ENCODE results near the gene SHMT1. TPM values are rescaled to one million over a fixed set of nuclear protein-coding genes. Genes with fewer than 3 reads are reported as not detected.

The SHMT1 gene
- total RNA-seq, 2 experiments from 2014 or later, result 5.6 to 7.1 TPM

GRCh38 chr17:18322522-18322921 is 40.8 kb downstream of the SHMT1 start:
- no peak overlapping the region for H3K27ac ChIP-seq (ENCODE audit: low read depth in 1 of 2, low read length in 2 of 2)
- Mint-ChIP-seq H3K36me3 (ENCODE audit: low read depth) (peaks cover 83% of the 10 kb centered on the region), H3K4me1 (ENCODE audit: low read depth) (peaks cover 41% of the 10 kb centered on the region), H3K9me3 (no peaks in the 10 kb centered on the region), H3K27ac (peak overlapping the region; percentile 33), H3K4me3 (no peak overlapping the region), H3K27me3 (no peaks in the 10 kb centered on the region)
- ChIA-PET POLR2A (no interaction called here), CTCF (no interaction called here)
- DNase-seq (no peak), ATAC-seq (ENCODE audit: poor library complexity) (no peak)
- peaks cover 47% of the 10 kb centered on the region for H3K4me1 ChIP-seq (ENCODE audit: insufficient read depth, low read length)
- no peaks in the 10 kb centered on the region for H3K9me3 ChIP-seq (ENCODE audit: control insufficient read depth in 1 of 2, insufficient read depth in 1 of 2, low read length in 2 of 2)
- no peak overlapping the region for H3K4me3 ChIP-seq (ENCODE audit: low read length)
- H3K27me3 ChIP-seq (ENCODE audit: control insufficient read depth in 1 of 2, insufficient read depth in 2 of 2, low read length in 2 of 2), result no peaks in the 10 kb centered on the region
- H3K36me3 ChIP-seq (ENCODE audit: insufficient read depth, low read length), result peaks cover 74% of the 10 kb centered on the region
- TF ChIP-seq CTCF (IDR thresholded peaks at IDR 0.05), result no peak
- intact Hi-C loops (cut with DNase I, micrococcal nuclease), result loop anchor here in 1 of 2 experiments (5.0 kb wide), 1 partner anchor 75 kb away; no protein-coding TSS in a partner anchor

GRCh38 chr17:18321309-18321708 is 42.0 kb downstream of the SHMT1 start:
- H3K27ac ChIP-seq (ENCODE audit: low read depth in 1 of 2, low read length in 2 of 2), result no peak overlapping the region
- H3K9me3 Mint-ChIP-seq, result no peaks in the 10 kb centered on the region
- H3K36me3 ChIP-seq (ENCODE audit: insufficient read depth, low read length), result peaks cover 71% of the 10 kb centered on the region
- DNase-seq, result no peak
- intact Hi-C loops (cut with DNase I, micrococcal nuclease), result loop anchor here in 1 of 2 experiments (5.0 kb wide), 1 partner anchor 74 kb away; no protein-coding TSS in a partner anchor
- ChIA-PET POLR2A (no interaction called here), CTCF (no interaction called here)
- H3K27me3 Mint-ChIP-seq, result no peaks in the 10 kb centered on the region
- H3K4me3 ChIP-seq (ENCODE audit: low read length), result no peak overlapping the region
- peak overlapping the region; percentile 20 for H3K4me3 Mint-ChIP-seq
- TF ChIP-seq CTCF (IDR thresholded peaks at IDR 0.05), result no peak
- no peak for ATAC-seq (ENCODE audit: poor library complexity)
- peaks cover 58% of the 10 kb centered on the region for H3K4me1 ChIP-seq (ENCODE audit: insufficient read depth, low read length)
- peaks cover 80% of the 10 kb centered on the region for H3K36me3 Mint-ChIP-seq (ENCODE audit: low read depth)
- H3K27ac Mint-ChIP-seq, result no peak overlapping the region
- H3K9me3 ChIP-seq (ENCODE audit: control insufficient read depth in 1 of 2, insufficient read depth in 1 of 2, low read length in 2 of 2), result no peaks in the 10 kb centered on the region
- H3K4me1 Mint-ChIP-seq (ENCODE audit: low read depth), result peaks cover 48% of the 10 kb centered on the region
- H3K27me3 ChIP-seq (ENCODE audit: control insufficient read depth in 1 of 2, insufficient read depth in 2 of 2, low read length in 2 of 2), result no peaks in the 10 kb centered on the region

GRCh38 chr17:18320301-18320700 is 43.0 kb downstream of the SHMT1 start:
- H3K36me3 ChIP-seq (ENCODE audit: insufficient read depth, low read length), result peaks cover 68% of the 10 kb centered on the region
- Mint-ChIP-seq H3K4me1 (ENCODE audit: low read depth) (peaks cover 56% of the 10 kb centered on the region), H3K4me3 (no peak overlapping the region), H3K27me3 (no peaks in the 10 kb centered on the region), H3K27ac (peak overlapping the region; percentile 68), H3K9me3 (no peaks in the 10 kb centered on the region), H3K36me3 (ENCODE audit: low read depth) (peaks cover 83% of the 10 kb centered on the region)
- CTCF ChIA-PET, result interaction anchor here (1.2 kb wide), 1 partner anchor 42 kb away, joined by 3 read pairs; no protein-coding TSS in a partner anchor
- DNase-seq, result no peak
- H3K27me3 ChIP-seq (ENCODE audit: control insufficient read depth in 1 of 2, insufficient read depth in 2 of 2, low read length in 2 of 2), result no peaks in the 10 kb centered on the region
- H3K27ac ChIP-seq (ENCODE audit: low read depth in 1 of 2, low read length in 2 of 2), result no peak overlapping the region
- peaks cover 68% of the 10 kb centered on the region for H3K4me1 ChIP-seq (ENCODE audit: insufficient read depth, low read length)
- TF ChIP-seq CTCF (IDR thresholded peaks at IDR 0.05), result no peak
- H3K4me3 ChIP-seq (ENCODE audit: low read length), result no peak overlapping the region
- POLR2A ChIA-PET, result no interaction called here
- H3K9me3 ChIP-seq (ENCODE audit: control insufficient read depth in 1 of 2, insufficient read depth in 1 of 2, low read length in 2 of 2), result no peaks in the 10 kb centered on the region
- ATAC-seq (ENCODE audit: poor library complexity), result no peak
- intact Hi-C loops (cut with DNase I, micrococcal nuclease), result loop anchor here in 1 of 2 experiments (5.0 kb wide), 1 partner anchor 73 kb away; no protein-coding TSS in a partner anchor

All from CD4-positive, alpha-beta T cell (primary cell).